HL-60/S4 (cell line): ENCODE data around the gene CCDC188.

ENCODE experiments used
- in situ Hi-C: fragments of 300-500 bp; cut with MboI; formaldehyde crosslinking; loops from 2 replicates; pipeline ENCODE4 v1.14.3; 2022; ENCODE audit warnings: low sequenced_read_pairs

Gene CCDC188

GRCh38 chr22:20185750-20186149 is 34.9 kb upstream of the CCDC188 start:
- in situ Hi-C loops, result no loop called here

- in situ Hi-C loops, result no loop called here
Observed at GRCh38 chr22:20184501-20185165, 33.8 kb upstream of the CCDC188 start.

GRCh38 chr22:20183823-20184222 is 33.0 kb upstream of the CCDC188 start:
- in situ Hi-C loops, result no loop called here

- in situ Hi-C loops, result no loop called here
Observed at GRCh38 chr22:20183101-20183500, 32.2 kb upstream of the CCDC188 start.

GRCh38 chr22:20182365-20182764 is 31.5 kb upstream of the CCDC188 start:
- in situ Hi-C loops, result no loop called here

- in situ Hi-C loops, result no loop called here
Observed at GRCh38 chr22:20181884-20182236, 31.0 kb upstream of the CCDC188 start.

GRCh38 chr22:20181194-20181883 is 30.5 kb upstream of the CCDC188 start:
- in situ Hi-C loops, result no loop called here

- in situ Hi-C loops, result no loop called here
Observed at GRCh38 chr22:20180640-20181039, 29.8 kb upstream of the CCDC188 start.

- in situ Hi-C loops, result no loop called here
Observed at GRCh38 chr22:20180245-20180630, 29.4 kb upstream of the CCDC188 start.

GRCh38 chr22:20179455-20180244 is 28.8 kb upstream of the CCDC188 start:
- in situ Hi-C loops, result loop anchor here (5.0 kb wide), 1 partner anchor 58 kb away; no protein-coding TSS in a partner anchor

GRCh38 chr22:20178915-20179227 is 28.0 kb upstream of the CCDC188 start:
- in situ Hi-C loops, result loop anchor here (5.0 kb wide), 1 partner anchor 58 kb away; no protein-coding TSS in a partner anchor

GRCh38 chr22:20178075-20178914 is 27.4 kb upstream of the CCDC188 start:
- in situ Hi-C loops, result loop anchor here (5.0 kb wide), 1 partner anchor 59 kb away; no protein-coding TSS in a partner anchor

GRCh38 chr22:20177217-20177911 is 26.5 kb upstream of the CCDC188 start:
- in situ Hi-C loops, result loop anchor here (5.0 kb wide), 1 partner anchor 60 kb away; no protein-coding TSS in a partner anchor

- in situ Hi-C loops, result loop anchor here (5.0 kb wide), 1 partner anchor 61 kb away; no protein-coding TSS in a partner anchor
Observed at GRCh38 chr22:20176421-20177085, 25.7 kb upstream of the CCDC188 start.

- in situ Hi-C loops, result loop anchor here (5.0 kb wide), 1 partner anchor 62 kb away; no protein-coding TSS in a partner anchor
Observed at GRCh38 chr22:20175597-20175900, 24.7 kb upstream of the CCDC188 start.

GRCh38 chr22:20174785-20175596 is 24.1 kb upstream of the CCDC188 start:
- in situ Hi-C loops, result loop anchor here (5.0 kb wide), 1 partner anchor 62 kb away; no protein-coding TSS in a partner anchor

- in situ Hi-C loops, result no loop called here
Observed at GRCh38 chr22:20173772-20174171, 22.9 kb upstream of the CCDC188 start.

GRCh38 chr22:20173246-20173645 is 22.4 kb upstream of the CCDC188 start:
- in situ Hi-C loops, result no loop called here

GRCh38 chr22:20172141-20172613 is 21.3 kb upstream of the CCDC188 start:
- in situ Hi-C loops, result no loop called here
